GM21367 (cell line): ENCODE results near the gene DCUN1D2.
"Not testable (repeated sequence)": the region's sequence is repeated elsewhere in the genome, so short reads cannot be mapped to it uniquely, and the experiment has no call there.

ENCODE experiments used
- ATAC-seq: cut with Tn5 transposase; IDR thresholded peaks from one replicate; pipeline ENCODE4 v1.9.1; 2021; ENCODE audit not compliant: unreplicated experiment

Gene DCUN1D2

DNA sequence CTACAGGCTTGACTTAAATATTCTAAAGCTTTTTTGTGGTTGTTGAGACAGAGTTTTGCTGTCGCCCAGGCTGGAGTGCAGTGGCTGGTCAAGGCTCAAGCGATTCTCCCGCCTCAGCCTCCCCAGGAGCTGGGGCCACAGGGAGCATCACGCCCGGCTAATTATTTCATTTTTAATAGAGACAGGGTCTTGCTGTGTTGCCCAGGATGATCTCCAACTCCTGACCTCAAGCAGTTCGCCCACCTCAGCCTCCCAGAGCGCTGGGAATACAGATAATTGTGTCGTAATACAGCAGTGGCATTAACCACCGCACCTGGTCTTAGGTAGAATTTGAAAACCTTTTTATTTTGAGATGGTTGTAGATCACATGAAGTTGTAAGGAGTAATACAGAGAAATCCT lies 1.5 kb upstream of the DCUN1D2 start:
- no peak for ATAC-seq

- no peak for ATAC-seq
Observed at GRCh38 chr13:113491418-113491883, 940 bp upstream of the DCUN1D2 start.

GRCh38 chr13:113489549-113490495 lies 689 bp downstream of the DCUN1D2 start:
- ATAC-seq = peak; percentile 9

GRCh38 chr13:113489171-113489548 lies 1.4 kb downstream of the DCUN1D2 start:
- no peak for ATAC-seq

DNA sequence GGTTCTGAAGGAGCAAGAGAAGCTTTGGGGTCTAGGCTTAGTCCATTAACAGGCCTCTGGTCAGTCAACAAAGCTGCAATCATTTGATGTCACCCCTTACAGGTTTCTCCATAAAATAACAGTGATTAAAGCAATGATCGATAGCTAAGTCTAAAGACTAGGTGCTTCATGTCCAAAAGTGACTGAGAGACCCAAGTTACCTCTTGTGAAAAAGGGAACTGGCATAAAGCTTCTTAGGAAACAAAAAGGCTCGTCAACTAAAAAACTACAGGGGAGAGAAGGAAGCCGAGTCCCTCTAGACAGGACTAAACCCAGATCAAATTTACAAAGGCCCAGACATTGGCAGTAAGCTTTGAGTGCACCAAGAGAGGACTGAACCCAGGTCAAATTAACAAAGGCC lies 2.2 kb downstream of the DCUN1D2 start:
- no peak for ATAC-seq

DNA sequence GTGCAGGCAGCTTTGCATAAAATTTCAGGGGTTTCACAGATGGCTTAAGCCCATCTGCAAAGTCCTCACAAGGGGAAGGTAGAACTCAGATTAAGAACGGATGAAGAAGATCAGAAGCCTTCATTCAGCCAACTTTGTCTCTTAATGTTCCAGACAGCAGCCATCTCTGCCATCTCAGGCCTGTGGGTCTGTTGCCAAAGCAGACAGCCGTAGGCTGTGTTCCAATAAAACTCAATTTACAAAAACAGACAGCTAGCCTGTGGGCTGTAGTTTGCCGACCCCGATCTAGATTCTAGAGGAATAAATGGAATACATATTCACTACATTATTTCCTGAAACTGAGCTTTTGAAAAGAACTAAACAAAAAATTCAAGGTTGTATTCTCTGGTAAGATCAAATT lies 3.8 kb downstream of the DCUN1D2 start:
- no peak for ATAC-seq

DNA sequence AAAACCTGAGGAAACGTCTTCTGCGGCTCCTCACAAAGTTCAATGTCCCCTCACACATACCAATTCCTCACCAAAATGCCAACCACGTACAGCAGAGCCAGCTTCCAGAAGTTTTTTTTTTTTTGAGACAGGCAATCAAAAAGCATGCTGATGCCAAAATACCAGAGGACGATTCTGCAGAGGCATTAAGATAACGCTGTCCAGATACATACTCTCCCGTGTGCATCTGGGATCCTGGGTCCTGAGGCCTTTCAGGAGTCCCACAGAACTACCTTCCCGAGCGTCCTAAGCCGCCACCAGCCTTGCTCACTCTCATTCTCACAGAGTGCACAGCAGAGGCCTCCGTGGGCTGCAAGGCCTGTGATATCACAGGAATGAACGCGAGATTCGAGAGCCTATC lies 5.0 kb downstream of the DCUN1D2 start:
- ATAC-seq = no peak

- no peak for ATAC-seq
Observed at GRCh38 chr13:113483504-113484293, 6.8 kb downstream of the DCUN1D2 start.

DNA sequence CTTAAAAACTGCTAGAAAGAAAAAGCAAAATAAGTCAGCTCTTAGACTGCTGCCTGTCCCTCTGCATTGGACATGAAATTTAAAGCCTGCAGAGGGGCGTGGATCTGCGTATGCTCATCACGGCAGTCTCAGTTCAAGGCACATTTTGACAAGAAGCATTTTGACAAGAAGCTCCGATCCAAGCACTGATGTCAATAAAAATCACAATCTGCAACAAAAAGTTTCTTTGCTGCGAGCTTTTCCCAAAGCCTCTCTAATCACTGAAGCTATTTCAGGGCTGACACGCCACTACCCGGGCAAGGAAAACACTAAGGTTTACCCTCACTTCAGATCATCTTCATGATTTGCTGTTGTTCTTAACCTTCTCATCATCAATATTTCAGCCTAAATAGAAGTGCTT lies 7.4 kb downstream of the DCUN1D2 start:
- ATAC-seq = no peak

DNA sequence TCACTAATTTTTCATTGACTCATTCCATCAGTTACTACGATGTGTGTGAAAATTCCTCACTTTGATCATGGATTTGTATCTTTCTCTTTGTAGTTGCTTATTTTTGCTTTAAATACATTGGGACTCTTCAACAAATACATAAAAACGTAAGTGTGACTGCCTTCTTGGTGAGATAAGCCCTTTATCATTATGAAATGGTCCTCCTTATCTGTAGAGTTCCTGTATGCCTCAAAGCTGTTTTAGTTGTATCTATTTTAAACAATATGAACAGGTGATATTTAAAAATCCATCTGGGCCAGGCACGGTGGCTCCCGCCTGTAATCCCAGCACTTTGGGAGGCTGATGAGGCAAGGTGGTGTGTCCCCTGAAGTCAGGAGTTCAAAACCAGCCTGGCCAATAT lies 11.3 kb downstream of the DCUN1D2 start:
- ATAC-seq = no peak

- no peak for ATAC-seq
Observed at GRCh38 chr13:113477724-113478123, 12.8 kb downstream of the DCUN1D2 start.

GRCh38 chr13:113476811-113477210 lies 13.7 kb downstream of the DCUN1D2 start:
- ATAC-seq = no peak

GRCh38 chr13:113475911-113476310 lies 14.6 kb downstream of the DCUN1D2 start:
- ATAC-seq = no peak

DNA sequence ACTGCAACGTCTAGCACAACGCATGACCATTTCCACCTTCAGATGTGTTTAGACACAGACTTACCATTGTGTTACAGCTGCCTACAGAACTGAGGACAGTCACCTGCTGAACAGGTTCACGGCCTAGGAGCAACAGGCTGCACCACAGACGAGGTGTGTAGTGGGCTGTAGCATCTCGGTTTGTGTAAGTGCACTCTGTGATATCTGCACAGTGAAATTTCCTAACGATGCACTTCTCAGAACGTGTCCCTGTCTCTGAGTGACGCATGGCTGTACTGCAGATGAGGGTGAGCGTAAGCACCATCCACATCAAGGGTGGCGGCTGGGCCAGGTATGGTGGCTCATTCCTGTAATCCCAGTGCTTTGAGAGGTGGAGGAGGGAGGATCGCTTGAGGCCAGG lies 15.2 kb downstream of the DCUN1D2 start:
- no peak for ATAC-seq

- no peak for ATAC-seq
Observed at GRCh38 chr13:113474179-113474578, 16.3 kb downstream of the DCUN1D2 start.

DNA sequence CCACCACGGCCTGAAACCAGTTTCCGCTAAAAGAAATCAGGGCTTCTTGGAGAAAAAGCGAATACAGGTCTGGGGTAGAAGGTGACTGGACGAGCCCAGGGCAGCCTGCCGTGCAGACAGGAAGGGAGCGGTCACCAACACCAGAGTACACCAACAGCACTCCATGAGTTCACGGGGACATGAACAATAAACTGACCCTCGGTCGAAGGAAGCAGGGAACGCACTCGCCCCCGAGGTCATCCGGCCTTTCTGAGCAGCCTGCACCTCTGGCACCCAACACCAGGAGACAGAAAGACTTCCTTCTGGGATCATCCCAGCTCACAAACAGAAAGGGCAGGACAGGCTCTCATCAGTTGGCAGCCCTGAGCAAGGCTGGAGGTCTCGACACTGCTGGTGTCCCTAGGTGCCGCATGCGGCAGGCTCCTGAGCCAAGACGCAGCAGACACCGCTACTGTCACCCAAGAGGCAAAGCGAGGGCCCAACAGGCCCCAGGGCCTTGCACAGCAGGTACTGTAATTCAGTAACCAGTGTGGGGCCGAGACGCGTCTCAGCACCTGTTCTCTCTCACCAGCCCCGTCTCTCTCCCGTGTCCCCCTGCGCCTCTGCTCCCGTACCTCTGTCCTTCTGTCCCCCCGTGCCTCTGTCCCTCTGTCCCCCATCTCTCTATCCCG lies 18.0 kb downstream of the DCUN1D2 start:
- no peak for ATAC-seq

DNA sequence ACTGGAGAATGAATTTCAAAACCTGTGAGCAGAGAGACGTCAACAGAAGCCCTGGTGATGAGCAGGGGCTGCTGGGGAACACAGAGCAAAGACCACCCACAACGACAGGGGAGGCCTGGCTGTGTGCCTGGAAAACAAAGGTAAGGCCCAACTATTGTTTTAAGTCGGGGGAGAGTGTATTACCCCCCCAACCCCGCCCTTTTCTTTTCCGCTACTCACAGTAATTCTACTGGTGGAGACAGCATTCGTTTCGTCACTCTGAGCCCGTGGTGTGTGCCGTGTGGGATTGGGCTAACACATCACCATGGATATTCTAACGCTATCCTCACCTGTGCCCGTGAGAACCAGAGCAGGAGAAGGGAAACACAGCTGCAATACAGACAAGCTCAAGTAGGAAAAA lies 18.7 kb downstream of the DCUN1D2 start:
- ATAC-seq = no peak

DNA sequence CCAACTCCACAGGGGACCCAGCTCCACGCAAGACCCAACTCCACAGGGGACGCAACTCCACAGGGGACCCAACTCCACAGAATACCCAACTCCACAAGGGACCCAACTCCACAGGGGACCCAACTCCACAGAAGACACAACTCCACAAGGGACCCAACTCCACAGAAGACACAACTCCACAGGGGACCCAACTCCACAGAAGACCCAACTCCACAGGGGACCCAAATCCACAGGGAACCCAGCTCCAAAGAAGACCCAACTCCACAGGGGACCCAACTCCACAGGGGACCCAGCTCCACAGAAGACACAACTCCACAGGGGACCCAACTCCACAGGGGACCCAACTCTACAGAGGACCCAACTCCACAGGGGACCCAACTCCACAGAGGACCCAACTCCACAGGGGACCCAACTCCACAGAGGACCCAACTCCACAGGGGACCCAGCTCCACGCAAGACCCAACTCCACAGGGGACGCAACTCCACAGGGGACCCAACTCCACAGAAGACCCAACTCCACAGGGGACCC lies 19.8 kb downstream of the DCUN1D2 start:
- not testable (repeated sequence) for ATAC-seq

DNA sequence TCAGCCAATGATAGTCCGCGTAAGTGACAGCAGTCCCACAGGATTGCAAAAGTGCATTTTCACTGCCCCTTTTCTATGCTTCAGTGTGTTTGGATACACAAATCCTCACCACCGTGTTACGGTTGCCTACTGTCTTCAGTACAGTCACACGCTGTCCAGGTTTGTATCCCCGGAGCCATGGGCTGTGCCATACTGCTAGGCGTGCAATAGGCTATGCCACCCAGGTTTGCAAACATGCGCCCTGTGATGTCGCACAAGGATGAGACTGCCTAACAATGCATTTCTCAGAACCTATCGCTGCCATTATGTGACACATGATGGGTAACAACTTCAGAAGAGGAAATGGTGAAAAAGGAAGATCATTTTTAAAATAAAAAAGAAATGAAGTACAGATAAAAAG lies 20.4 kb downstream of the DCUN1D2 start:
- ATAC-seq = no peak

DNA sequence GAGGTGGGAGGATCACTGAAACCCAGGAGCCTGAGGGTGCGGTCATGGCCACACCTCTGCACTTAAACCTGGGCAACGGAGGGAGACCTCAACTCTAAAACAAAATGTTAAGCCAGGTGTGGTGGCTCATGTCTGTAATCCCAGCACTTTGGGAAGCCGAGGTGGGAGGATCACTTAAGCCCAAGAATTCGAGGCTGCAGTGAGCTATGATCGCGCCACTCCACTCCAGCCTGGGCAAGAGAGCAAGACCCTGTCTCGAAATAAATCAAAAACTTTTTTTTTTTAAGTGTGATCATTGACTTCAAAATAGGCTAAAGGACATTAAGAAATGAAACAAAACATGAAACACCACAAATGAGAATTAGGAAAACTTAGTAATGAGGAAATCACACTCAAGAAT lies 20.9 kb downstream of the DCUN1D2 start:
- ATAC-seq = no peak
